NT2/D1 (cell line): ENCODE results near the gene CNGB1.

Experiments used
- SUZ12 ChIP-seq: IDR thresholded peaks from 2 replicates; pipeline ENCODE4 v1.6.1; 2011; ENCODE audit not compliant: insufficient read length, insufficient read depth; ENCODE audit errors: extremely low read depth
- ZNF274 ChIP-seq: IDR thresholded peaks from 2 replicates; pipeline ENCODE4 v1.6.1; 2011; ENCODE audit warnings: mild to moderate bottlenecking, low read depth, low read length

GRCh38 chr16:57859331-57859730, 111.6 kb downstream of the CNGB1 start:
- TF ChIP-seq ZNF274 (no peak), SUZ12 (no peak)
